GM21825 (cell line): ENCODE results near the gene SCUBE3.

Experiments
- ATAC-seq: cut with Tn5 transposase; IDR thresholded peaks from one replicate; pipeline ENCODE4 v1.9.1; 2021; ENCODE audit warnings: mild to moderate bottlenecking, moderate library complexity; ENCODE audit not compliant: unreplicated experiment

The SCUBE3 gene

DNA sequence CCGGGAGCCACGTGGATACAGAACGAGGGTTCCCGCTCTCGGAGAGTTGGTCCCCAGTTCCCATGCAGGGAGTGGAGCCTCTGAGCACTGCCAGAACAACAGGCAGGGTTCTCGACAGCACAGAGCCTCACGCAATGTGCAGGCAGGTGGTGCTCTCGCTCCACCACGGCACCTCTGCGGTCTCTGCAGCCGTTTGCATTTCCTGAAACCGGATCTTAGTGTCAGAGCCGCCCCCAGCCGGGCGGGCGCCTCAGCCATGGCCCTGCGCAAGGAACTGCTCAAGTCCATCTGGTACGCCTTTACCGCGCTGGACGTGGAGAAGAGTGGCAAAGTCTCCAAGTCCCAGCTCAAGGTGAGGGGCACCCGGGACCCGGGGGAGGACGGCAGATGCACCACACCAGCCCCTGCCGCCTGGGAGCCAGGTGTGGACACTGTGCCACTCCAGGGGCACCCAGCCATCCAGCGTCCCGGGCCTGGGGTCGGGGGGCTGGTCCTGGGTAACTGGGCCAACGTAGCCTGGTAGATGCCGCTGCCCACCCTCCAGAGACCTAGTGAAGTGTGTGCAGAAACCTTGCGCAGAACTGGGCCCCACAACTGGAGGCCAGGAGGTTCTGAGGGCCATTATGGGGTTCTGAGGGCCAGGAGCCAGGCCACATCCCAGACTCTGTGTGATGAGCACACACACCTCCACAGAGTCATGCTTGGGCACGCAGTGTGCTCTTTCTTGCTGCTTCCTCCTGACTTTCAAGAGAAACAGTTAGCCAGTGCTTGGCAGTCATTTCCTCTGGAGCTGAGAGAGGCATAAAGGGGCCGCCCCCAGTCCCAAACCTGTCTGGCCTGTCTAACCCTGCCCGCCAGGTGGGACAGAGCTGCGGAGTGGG is 84.1 kb downstream of the SCUBE3 start, which contains the start of gene DEF6:
TSS of gene DEF6 (plus strand) at position 218 of the 881 bp plus-strand sequence. CDS start at position 257, 39 bp downstream.
- ATAC-seq, result peak; percentile 66

DNA sequence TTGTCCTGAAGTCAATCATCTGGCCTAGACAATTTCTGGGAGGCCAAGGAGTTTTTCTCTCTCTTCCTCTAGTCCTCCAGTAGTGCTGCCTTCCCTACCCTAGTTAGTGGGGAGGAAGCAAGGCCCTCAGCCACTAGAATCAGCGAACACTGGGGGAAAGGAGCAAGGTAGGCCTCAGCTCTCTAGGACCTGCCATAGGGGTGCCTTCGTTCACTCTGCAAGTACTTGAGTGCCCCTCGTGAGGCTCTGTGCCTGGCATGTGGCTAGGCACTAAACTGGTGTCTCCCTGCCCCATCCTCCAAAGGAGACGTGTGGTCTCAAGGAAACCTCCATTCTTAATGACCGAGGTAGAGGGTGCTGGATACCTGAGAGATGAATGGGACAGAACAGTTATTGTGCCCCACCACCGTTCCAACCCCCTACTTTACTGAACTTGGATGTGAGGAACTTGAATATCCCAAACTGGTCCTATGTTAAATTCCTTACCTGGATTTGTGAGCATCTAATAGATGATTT is 84.9 kb downstream of the SCUBE3 start:
- ATAC-seq, result no peak

DNA sequence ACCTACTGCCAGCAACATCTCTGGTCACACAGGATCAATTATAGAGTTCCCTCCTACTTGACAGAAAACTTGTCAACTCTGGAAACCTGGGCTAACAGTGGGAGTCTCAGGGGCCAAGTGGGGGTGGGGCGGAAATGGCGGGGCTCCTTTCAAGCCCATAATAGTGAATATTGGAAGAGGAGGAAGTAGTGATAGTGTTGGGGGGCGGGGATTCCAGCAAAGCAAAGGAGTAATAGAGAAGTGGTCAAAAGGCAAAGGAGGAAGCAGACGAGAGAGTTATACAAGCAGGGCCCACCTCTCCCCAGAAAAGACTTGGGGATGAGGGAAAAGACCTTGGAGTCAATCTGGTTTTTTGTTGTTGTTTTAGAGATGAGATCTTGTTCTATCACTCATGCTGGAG is 85.9 kb downstream of the SCUBE3 start:
- no peak for ATAC-seq

DNA sequence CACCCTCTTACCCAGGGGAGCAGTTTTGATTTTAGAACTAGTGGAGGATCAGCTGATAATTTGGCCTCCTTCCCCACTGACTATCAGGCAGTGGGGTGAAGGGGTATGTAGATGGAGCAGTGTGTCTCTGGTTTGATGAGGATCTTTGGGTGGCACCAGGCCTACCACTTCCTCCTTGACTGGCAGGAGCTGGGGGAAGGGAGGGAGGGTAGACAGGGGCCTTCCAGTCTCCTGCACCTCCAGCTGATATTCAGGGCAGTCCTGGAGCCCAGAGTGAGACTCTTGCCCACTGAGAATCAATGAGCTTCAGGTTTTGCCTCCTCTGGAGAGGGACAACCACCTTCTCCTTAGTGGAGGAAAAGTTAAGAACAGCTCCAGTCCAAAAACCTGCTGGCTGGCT is 87.1 kb downstream of the SCUBE3 start:
- no peak for ATAC-seq
